Activated CD8-positive, alpha-beta memory T cell treated with anti-CD3 and anti-CD28 coated beads, Interleukin-2, amount 50 U/mL, for 1 hour (primary cell): ENCODE measurements around the gene IMMP2L.

Experiments
- DNase-seq: peaks from one replicate; pipeline ENCODE4 v3.0.0-alpha.2; 2020; ENCODE audit errors: extremely low read depth

The IMMP2L gene

DNA sequence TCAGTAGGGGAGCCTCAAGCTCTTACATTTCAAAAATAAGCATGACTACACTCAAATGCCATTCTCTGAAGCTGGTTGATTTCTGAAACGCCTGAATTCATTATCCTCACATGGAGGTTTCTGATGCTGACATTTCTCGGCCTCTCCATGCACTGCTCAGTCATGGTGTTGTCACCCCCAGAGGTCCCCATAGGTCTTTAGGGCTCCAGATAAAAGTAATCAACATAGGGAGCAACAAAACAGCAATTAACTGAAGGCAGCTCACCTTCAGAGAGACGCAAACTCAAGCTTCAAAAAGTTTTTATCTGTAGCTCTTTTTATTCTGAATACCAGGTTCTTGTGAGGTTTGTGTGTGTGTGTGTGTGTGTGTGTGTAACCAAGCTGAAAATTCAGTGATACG lies 694.5 kb downstream of the IMMP2L start:
- no peak for DNase-seq

DNA sequence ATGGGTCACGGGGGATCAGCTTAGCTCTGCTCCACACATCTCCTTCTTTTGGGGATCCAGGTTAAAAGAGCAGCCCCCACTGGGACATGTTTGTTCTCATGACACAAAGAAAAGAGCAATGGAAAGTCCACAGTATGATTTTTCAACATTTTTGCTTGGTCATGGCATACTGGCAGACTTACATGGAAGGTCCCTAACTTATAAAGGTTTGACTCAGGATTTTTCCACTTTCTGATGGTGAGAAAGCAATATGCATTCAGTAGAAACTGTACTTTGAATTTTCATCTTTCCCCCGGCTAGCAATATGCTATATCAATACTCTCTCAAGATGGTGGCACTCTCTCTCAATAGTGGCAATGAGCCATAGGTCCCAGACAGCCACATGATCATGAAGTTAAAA lies 699.0 kb downstream of the IMMP2L start:
- no peak for DNase-seq

DNA sequence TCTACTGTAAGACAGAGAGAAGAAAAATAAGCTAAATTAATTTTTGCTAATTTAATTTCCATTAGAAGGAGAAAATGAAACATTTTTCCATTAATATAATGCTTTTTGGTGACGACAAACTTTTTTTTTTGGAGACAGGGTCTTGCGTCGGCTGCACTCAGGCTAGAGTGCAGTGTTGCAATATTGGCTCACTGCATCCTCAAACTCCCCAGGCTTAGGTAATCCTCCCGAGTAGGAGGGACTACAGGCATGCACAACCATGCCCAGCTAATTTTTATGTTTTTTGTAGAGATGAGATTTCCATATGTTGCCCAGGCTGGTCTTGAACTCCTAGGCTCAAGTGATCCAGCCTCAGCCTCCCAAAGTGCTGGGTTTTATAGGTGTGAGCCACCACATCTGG lies 701.1 kb downstream of the IMMP2L start:
- DNase-seq: no peak

DNA sequence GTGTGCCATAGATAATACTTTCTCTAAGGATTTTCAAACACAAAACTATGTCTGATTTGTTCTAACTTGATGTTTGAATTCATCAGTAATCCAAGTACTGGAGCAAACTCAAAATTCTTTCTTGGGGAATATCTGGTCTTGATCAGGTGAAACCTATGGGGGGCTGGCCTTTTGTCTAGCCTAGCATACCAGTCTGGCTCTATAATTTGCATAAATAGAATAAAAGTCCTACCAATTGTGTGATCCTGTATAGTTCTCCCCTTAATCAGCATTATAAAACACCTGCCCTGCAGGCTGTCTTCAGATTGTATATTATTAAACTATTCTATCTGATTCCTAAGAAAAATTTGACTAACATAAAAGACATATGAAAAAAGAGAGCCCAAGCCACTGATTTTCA lies 705.2 kb downstream of the IMMP2L start:
- no peak for DNase-seq

DNA sequence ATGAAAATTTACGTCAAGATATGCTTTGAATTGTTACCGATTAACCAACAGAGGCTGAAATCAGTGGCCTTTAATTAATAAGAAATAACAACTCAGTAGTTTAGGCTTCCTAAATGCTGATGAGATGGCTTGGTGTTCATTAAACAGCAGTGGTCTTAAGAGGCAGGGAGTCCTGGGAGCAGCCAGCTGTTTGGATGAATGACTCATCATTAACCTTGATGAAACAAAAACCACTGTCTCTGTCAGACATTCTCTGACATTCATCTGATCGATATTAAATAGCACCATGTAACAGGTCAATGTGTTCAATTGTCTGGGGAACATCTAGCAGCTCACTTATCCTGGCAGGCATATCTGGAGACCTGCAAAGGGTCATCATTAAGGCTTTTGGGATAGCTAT lies 705.6 kb downstream of the IMMP2L start:
- DNase-seq: no peak

DNA sequence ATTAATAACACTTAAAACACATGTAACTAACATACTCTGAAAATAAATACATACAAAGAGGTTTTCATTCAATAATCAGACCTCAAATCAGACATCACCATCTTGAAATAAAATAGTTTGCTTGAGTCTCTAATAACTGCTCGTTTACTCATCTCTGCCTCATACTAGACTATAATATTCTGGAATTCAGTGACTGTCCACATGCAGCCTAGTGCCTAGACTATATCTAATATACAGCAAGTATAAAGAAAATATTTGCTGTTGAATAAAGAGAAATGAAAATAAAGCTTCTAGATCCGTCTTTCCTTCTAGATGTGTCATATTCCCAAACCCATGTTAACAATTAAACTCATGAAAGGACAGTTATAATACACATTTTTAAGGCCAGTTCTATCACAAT lies 707.6 kb downstream of the IMMP2L start:
- no peak for DNase-seq

DNA sequence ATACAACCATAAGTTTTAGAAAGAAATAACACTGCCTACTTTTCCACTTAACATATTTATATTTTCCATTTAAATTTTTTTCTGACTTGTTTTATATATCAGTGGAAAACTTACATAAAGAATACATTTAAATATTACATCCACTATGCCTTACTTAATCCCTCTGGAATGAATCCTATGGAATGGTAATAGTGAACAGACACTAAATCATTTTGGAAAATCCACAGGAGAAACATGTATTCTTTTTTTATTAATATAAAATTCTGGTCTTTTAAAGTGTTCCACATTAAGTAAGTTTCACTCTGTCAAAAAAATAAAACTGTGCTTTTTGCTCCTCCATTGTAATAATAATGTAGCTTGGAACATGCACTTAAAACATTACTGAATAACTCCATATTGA lies 708.1 kb downstream of the IMMP2L start:
- DNase-seq: no peak

DNA sequence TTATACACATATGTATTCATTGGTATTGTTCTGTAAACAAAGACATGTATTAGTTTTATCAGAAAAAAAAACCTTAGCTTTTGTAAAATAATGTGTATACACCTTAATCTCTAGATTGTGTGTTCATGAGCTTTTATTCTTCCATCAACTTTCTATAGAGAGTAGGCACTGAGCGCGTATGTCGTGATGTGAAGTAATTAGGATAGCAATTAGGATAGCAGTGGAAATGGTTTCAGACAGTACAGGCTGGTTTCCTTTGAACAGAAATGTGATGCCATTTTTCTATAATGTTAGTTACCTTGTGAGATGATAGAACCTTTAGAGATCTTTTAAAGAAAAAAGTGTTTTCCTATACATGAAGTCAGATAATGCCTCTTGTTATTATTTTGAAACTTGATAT lies 709.0 kb downstream of the IMMP2L start:
- DNase-seq: no peak

DNA sequence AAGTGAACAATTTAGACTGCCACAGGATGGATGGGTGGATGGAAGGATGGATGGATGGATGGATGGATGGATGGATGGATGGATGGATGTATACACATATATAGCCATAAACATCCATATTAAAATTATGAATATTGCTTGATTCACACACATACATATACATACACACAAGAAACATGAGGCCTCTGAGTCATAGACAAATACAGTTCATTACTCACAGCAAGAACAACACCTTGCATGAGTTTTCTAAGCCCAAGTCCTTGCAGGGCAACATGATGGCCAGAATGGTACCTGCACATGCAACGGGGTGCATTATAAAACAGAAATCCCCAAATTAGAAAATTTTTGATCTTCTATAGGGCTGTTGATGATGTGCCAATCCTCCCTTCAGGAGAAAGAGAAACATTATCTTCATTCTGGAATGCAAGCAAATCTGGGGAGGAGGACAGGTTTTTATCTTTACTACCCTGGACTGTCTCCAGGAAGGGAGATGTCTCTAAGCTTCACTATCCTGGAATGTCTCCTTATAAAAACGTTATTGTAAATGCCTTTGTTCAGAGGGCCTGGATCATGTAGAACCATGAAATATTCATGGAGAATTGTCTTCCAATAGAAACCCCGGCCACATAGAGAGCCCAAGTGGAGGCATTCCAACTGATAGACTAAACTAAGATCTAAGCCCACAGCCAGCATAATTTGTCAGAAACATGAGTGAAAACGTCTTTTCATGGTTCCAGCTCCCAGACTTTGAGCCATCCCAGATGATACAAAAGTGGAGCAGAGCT lies 709.9 kb downstream of the IMMP2L start:
- DNase-seq: no peak

DNA sequence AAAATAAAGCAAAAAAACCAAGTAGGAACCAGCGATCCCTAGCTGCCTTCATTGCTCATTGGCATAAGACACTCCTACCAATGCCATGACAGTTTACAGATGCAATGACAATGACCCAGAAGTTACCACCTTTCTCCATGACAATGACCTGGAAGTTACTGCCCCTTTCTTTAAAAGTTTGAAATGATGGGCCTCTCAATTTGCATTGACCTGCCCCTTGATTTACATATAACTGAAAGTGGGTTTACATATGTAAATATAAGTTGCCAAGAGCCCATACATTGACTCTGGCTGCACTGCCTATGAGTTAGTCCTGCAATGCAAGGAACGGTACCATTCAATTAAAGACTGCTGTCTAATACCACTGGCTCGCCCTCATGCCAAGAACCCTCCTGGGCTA lies 712.1 kb downstream of the IMMP2L start:
- no peak for DNase-seq

DNA sequence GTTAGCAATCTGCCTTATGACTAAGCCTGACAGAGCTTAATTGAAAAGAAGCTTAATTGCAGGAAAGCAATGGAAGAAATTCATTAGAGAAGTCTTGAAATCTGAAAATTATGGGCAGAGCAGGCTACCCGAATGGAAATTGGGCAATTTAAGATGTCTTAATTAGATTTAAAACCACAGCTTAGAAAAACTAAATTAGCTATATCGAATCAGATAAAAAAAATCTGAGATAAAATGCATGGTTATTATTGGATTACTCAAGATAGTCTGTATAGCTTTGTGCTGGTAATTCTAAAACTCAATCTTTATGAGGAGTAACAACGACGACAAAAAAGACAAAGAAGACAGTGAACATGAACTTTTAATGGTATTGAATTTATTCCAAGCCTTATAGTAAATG lies 719.5 kb downstream of the IMMP2L start:
- DNase-seq: no peak

DNA sequence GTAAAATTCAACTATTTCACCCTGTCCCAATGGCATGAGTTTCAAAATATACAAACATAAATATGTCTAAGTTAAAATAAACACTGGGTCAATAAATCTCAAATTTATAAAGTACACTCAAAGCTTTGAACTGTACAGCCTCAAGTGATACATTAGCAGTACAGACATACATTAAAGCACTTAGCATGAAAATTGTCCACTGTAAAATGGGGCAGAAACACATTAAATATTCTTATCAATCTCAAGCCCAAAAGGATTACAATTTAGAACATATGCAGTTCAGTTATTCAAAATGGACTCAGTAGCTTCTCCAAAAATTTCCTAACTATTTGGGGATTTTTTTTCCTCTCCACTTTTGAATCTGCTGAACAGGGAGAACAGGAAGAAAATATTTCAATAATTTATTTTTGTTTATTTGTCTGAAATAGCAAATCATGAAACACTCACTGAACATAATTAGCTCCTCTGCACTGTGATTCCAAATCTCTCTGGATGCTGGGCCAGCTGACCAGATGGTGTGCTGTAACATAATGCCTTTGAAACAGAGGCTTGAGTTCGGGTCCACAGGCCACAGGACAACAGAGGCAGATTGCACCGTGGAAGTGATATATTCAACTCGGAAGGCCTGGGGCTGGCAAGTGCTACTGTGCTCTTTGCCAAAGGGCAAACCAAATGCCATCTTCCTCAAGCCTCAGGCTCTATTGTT lies 720.3 kb downstream of the IMMP2L start:
- no peak for DNase-seq

DNA sequence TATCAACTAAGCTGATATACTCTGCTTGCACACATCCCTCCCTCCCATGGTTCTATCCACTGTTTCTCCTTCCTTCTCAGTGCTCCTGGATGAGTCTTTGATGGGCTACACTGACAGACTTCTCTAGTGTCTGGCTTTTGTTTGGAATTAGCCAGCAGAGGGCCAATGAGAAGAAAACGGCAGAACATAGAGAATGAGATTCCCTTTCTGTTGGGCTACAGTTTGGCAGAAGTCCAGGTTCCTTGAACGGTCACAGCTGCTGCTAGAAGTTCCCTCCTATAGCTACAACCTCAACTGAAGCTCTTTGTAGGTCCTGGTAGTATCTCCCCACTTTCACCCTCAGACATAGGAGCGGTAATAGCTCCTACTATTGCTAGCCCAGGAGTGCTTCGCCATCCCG lies 722.4 kb downstream of the IMMP2L start:
- no peak for DNase-seq

DNA sequence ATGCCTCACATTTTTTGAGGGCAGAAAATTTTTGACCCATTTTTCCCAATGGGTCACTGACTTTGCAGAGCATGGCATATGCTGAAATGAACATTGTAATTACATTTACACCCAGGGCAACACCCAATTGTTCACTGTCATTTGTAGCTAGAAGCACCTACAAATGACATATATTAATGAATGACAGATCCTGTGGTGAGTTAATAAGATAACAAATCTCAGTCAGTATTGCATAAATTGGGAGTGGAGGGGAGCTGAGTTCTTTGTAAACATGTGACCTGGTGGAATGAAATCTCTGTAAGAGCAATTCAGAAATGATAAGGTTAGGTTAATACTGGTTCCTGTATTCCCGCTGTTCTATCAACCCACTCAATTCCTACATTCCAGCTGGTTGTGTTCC lies 726.4 kb downstream of the IMMP2L start:
- DNase-seq: no peak

DNA sequence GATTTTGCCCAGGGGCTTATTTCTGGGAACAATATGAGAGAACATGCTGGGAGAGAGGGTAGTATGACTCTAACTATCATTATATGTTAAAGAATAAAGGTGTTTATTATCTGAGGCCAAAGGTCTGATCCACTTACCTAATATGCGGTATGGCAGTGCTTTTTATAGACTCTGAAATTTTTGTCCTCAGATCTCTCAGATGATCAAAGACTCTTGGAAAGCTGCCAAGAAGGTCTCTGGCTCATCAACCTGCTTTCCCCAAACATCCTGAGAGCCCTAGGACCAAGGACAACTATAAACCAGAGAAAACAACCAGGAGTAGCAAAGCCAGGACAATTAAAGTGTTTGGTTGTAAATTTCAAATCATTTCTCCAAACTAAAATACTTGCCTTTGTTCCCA lies 727.1 kb downstream of the IMMP2L start:
- DNase-seq: no peak

DNA sequence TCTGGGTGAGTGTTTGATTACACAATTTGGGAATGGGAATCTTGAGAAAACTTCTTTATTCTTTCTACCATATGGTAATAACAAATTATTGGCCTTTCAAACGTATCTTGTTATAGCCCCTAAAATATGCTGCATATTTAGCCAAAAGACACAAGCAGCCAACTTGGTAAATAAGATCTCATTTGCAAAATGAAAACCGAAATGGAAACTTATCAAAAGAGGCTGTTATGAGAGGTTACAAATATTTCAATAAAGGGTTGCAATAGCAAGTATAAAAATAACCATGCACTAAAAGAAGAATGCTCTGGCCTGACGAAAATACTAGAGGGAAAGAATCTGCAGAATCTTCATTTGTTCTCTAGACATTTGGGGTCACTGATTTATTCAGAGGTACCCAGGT lies 730.9 kb downstream of the IMMP2L start:
- no peak for DNase-seq

DNA sequence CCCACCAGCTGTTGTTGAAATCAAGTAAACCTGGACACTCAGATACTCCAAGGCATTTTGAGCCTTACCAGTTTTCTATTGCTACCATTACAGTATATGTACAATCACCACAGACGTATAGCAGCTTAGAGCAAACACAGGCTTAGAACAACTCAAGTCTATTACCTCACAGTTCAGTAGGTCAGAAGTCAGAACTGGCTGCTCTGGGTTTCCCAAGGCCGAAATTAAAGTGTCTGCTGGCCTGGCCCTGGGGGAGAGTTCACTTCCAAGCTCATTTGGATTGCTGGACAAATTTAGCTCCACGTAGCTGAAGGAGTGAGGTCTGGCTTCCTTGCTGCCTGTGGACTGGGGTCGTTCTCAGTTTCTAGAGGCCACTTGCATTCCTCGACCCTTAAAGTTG lies 731.5 kb downstream of the IMMP2L start:
- DNase-seq: no peak

DNA sequence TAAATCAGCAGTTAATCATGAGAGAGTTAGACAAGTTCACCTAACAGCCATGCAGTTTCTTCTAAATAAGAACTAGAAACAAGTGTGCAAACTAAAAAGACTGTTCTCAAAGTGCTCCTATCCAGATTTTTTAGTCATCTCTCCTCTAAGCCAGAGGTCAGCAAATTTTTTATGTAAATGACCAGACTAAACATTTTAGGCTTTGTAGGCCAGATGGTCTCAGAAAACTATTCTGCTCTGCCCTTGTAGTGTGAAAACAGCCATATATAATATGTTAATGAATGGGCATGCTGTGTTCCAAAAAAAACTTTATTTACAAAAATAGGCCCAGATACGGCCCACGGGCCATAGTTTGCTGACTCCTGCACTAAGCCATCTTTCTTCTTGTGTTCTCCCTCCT lies 734.4 kb downstream of the IMMP2L start:
- DNase-seq: no peak

DNA sequence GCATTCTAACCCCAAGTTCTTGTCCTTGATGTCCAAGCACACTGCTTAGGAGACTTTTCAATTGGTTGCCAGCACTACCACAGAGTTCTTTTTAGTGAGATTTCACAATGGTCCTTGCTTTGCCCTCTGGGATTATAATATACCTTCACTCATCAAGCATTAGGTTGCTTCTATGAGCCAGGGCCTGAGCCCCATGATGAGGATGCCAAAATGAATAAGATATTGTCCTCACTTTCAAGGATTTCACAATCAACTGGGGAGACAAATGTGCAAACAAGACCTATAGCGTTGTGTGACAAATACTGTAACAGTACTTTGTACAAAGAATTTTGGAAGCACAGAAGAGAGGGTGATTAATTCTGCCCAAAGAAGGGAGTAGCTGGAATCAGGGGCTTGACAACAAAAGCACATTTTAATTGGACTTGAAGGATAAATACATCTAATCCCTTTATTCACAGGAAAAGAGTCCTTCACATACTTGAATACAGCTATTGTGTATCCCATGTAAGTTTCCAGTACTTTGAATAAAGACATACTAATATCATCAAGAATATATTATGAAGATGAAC lies 734.9 kb downstream of the IMMP2L start:
- no peak for DNase-seq

DNA sequence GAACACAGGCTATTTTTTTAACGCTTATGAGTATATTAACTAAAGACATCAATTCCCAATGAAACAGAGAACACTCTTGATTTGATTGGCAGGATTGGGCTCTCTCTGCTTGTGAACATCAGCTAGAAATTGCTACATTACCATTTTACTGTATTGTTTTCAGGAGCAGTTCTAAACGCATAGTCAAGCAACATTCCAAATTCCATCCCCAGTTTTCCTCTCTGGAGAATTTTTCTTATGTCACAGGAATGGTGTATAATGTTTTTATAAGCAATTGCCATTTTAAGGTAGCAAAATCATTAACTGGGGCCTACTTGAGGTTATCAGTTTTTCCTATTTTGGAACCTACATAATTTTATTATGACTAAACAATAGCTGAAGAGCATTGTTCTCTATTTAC lies 748.3 kb downstream of the IMMP2L start:
- no peak for DNase-seq

DNA sequence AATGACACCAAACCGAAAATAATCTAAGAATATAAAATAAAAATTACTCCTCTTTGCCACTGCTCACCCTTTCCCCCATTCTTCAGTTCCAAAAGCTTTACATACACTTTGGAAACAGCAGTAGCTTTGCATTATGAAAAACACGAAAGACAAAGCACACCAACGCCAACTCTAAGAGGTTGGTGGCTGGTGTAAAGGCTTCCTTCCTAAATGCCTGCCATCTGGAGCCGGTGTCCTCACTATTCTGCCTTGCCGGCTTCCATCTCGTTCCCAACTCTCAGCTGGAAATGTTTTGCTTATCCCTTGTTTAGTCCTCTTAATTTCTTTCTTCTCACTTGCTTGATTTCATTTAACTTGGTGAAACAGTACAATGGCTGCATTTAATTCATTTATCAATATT lies 752.5 kb downstream of the IMMP2L start:
- no peak for DNase-seq

DNA sequence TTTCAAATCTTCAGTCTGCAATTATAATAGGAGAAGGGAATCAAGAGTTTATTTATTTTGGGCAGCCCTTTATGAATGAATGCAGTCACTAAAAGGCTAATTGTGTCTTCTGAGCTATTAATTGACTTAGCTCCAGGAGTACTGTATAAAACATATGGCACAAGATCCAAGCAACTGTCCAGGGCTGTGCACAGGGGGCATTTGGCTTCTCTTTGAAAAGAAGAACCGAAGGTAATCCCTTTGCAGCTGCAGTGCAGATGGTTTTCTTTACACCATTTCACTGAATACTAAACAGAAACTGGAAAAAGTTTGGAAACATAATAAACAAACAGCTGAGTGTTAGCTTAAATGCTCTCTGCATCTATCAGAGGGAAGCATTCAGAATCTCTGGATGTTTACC lies 753.9 kb downstream of the IMMP2L start:
- DNase-seq: no peak

DNA sequence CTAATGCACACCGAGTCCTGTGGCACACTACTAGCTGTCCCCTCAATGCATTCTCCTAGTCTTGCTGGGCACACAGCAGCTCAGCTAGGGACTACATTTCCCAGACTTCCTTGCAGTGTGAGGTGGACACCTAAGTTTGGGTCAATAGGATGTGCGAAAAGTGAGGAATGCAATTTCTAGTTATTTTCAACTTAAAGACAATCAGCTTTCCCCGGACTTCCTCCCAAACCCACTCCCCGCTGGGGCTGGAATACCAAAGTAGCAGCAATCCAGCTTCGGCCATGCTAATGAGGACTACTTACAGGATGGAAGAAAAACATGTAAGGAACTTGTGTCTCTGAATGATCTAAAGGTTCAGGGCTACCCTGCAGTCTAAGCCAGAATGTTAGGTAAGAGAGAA lies 757.8 kb downstream of the IMMP2L start:
- DNase-seq: no peak
